ENCODE measurements around the gene PLCG1.

Gene PLCG1

GRCh38 chr20:41139227-41140093 lies 2.1 kb downstream of the PLCG1 start:
- no peak for FAIRE-seq
- TF ChIP-seq CTCF (IDR thresholded peaks at IDR 0.05; ENCODE audit: insufficient read depth, missing control alignments), result no peak

GRCh38 chr20:41140226-41141133 lies 3.1 kb downstream of the PLCG1 start:
- no peak for TF ChIP-seq CTCF (IDR thresholded peaks at IDR 0.05; ENCODE audit: insufficient read depth, missing control alignments)
- FAIRE-seq (no peak), DNase-seq (ENCODE audit: insufficient read length, low spot score) (no peak)

More at GRCh38 chr20:41139227-41140093, 2.1 kb downstream of the PLCG1 start:
- DNase-seq (ENCODE audit: insufficient read length, low spot score), result no peak

- TF ChIP-seq CTCF (IDR thresholded peaks at IDR 0.05; ENCODE audit: insufficient read depth, missing control alignments), result no peak
- DNase-seq (ENCODE audit: insufficient read length, low spot score), result no peak
- FAIRE-seq, result no peak
Measured at GRCh38 chr20:41141153-41141815, 3.9 kb downstream of the PLCG1 start.

GRCh38 chr20:41142245-41142644 lies 4.9 kb downstream of the PLCG1 start:
- FAIRE-seq (no peak), DNase-seq (ENCODE audit: insufficient read length, low spot score) (no peak)
- no peak for TF ChIP-seq CTCF (IDR thresholded peaks at IDR 0.05; ENCODE audit: insufficient read depth, missing control alignments)

- TF ChIP-seq CTCF (IDR thresholded peaks at IDR 0.05; ENCODE audit: insufficient read depth, missing control alignments), result no peak
- DNase-seq (ENCODE audit: insufficient read length, low spot score) (no peak), FAIRE-seq (no peak)
Measured at GRCh38 chr20:41142919-41143318, 5.6 kb downstream of the PLCG1 start.

GRCh38 chr20:41143354-41143753 lies 6.0 kb downstream of the PLCG1 start:
- FAIRE-seq (no peak), DNase-seq (ENCODE audit: insufficient read length, low spot score) (no peak)
- TF ChIP-seq CTCF (IDR thresholded peaks at IDR 0.05; ENCODE audit: insufficient read depth, missing control alignments), result no peak

All from D721Med (cell line).